Smooth muscle cell (in vitro differentiated cells): Measurements from ENCODE around the gene ZNF565. TPM values are rescaled to one million over a fixed set of nuclear protein-coding genes. Genes with fewer than 3 reads are reported as not detected.

ENCODE experiments used
- DNase-seq: peaks from one replicate; lab custom pipeline; 2025; ENCODE audit not compliant: unreplicated experiment; lab: John Stamatoyannopoulos, UW
- H2AFZ ChIP-seq: fragments of 200-600 bp; sonication (generic); 2 replicates; pipeline ENCODE4 v1.6.0; 2016; ENCODE audit warnings: antibody characterized with exemption, low read depth, mild to moderate bottlenecking
- H3F3A ChIP-seq: fragments of 200-600 bp; sonication (generic); 2 replicates; pipeline ENCODE4 v1.6.0; 2017; ENCODE audit warnings: antibody characterized with exemption, low read depth
- H3K27ac ChIP-seq: fragments of 200-600 bp; sonication (generic); 2 replicates; pipeline ENCODE4 v1.5.1; 2016; ENCODE audit warnings: low read depth, mild to moderate bottlenecking
- H3K27me3 ChIP-seq: fragments of 200-600 bp; sonication (generic); 2 replicates; pipeline ENCODE4 v1.6.1; 2016; ENCODE audit warnings: low read depth, mild to moderate bottlenecking
- H3K36me3 ChIP-seq: fragments of 200-600 bp; sonication (generic); 2 replicates; pipeline ENCODE4 v1.5.1; 2016; ENCODE audit warnings: low read depth
- H3K4me1 ChIP-seq: fragments of 200-600 bp; sonication (generic); 2 replicates; pipeline ENCODE4 v1.5.1; 2016; ENCODE audit warnings: low read depth
- H3K4me2 ChIP-seq: fragments of 200-600 bp; sonication (generic); 2 replicates; pipeline ENCODE4 v1.6.0; 2016; ENCODE audit warnings: mild to moderate bottlenecking
- H3K4me3 ChIP-seq: fragments of 200-600 bp; sonication (generic); 2 replicates; pipeline ENCODE4 v1.5.1; 2016; ENCODE audit warnings: mild to moderate bottlenecking
- H3K79me2 ChIP-seq: fragments of 200-600 bp; sonication (generic); 2 replicates; pipeline ENCODE4 v1.6.0; 2016; ENCODE audit warnings: low read depth, mild to moderate bottlenecking
- H3K9ac ChIP-seq: fragments of 200-600 bp; sonication (generic); 2 replicates; pipeline ENCODE4 v1.6.0; 2016; ENCODE audit warnings: low read depth
- H3K9me3 ChIP-seq: fragments of 200-600 bp; sonication (generic); replicated peaks from 2 replicates; pipeline ENCODE4 v1.5.1; 2016; ENCODE audit warnings: low read depth
- H4K20me1 ChIP-seq: fragments of 200-600 bp; sonication (generic); 2 replicates; pipeline ENCODE4 v1.6.0; 2016; ENCODE audit warnings: low read depth
- WGBS: methylation state at CpG from one replicate; pipeline ENCODE4 v1.1.7; 2016; ENCODE audit warnings: low lambda C conversion rate; 5-methylcytosine and 5-hydroxymethylcytosine counted together
- polyA plus RNA-seq: library from polyadenylated mRNA; unstranded; fragments of >200 nt; fragmentation: Nextera tagmentation; extraction: Ambion mirVana; gene quantifications from 2 replicates; pipeline ENCODE4 v1.2.1, GENCODE V29; 2016
- total RNA-seq: library from RNA; depleted of rRNA; stranded (reverse); fragments of >200 nt; gene quantifications from 2 replicates; pipeline ENCODE4 v1.2.3, GENCODE V29; 2014
- TF ChIP-seq, protein P1 (sequence below): fragments of 200-600 bp; sonication (generic); IDR thresholded peaks from 2 replicates; pipeline ENCODE4 v1.5.1; 2017; ENCODE audit warnings: borderline replicate concordance, mild to moderate bottlenecking, antibody characterized with exemption; ENCODE audit not compliant: insufficient read depth, poor library complexity, severe bottlenecking

Gene ZNF565
- total and polyA plus RNA-seq, 2 experiments from 2014 or later, result 4.5 to 4.7 TPM

DNA sequence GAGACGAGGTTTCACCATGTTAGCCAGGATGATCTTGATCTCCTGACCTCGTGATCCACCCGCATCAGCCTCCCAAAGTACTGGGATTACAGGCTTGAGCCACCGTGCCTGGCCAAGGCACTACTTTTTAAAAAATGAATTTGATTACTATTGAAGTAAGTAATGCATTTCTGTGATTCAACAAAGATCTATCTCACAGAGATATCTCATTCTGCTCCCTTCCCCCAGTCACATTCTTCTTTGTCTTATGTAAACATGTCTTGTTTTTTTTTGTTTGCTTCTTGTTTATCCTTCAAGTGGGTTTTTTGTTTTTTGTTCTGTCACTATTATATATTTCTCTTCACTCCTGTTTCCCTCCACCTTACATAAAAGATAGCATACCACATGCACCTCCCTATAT, 7.0 kb upstream of the ZNF565 start:
- Histone ChIP-seq H3K36me3 (peaks cover 5% of the 10 kb centered on the region), H3K4me2 (no peak overlapping the region), H3K79me2 (peaks cover 97% of the 10 kb centered on the region), H3K4me3 (no peak overlapping the region), H4K20me1 (peaks cover 93% of the 10 kb centered on the region), H3K9ac (no peak overlapping the region), H3F3A (peaks cover 7% of the 10 kb centered on the region), H2AFZ (no peak overlapping the region), H3K27ac (no peak overlapping the region), H3K27me3 (no peaks in the 10 kb centered on the region), H3K4me1 (peaks cover 5% of the 10 kb centered on the region), H3K9me3 (no peaks in the 10 kb centered on the region)
- no peak for DNase-seq
- 93% methylated on average over 4 of the region's 4 CpGs for WGBS
- TF ChIP-seq, protein P1, sequence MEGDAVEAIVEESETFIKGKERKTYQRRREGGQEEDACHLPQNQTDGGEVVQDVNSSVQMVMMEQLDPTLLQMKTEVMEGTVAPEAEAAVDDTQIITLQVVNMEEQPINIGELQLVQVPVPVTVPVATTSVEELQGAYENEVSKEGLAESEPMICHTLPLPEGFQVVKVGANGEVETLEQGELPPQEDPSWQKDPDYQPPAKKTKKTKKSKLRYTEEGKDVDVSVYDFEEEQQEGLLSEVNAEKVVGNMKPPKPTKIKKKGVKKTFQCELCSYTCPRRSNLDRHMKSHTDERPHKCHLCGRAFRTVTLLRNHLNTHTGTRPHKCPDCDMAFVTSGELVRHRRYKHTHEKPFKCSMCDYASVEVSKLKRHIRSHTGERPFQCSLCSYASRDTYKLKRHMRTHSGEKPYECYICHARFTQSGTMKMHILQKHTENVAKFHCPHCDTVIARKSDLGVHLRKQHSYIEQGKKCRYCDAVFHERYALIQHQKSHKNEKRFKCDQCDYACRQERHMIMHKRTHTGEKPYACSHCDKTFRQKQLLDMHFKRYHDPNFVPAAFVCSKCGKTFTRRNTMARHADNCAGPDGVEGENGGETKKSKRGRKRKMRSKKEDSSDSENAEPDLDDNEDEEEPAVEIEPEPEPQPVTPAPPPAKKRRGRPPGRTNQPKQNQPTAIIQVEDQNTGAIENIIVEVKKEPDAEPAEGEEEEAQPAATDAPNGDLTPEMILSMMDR, result no peak

DNA sequence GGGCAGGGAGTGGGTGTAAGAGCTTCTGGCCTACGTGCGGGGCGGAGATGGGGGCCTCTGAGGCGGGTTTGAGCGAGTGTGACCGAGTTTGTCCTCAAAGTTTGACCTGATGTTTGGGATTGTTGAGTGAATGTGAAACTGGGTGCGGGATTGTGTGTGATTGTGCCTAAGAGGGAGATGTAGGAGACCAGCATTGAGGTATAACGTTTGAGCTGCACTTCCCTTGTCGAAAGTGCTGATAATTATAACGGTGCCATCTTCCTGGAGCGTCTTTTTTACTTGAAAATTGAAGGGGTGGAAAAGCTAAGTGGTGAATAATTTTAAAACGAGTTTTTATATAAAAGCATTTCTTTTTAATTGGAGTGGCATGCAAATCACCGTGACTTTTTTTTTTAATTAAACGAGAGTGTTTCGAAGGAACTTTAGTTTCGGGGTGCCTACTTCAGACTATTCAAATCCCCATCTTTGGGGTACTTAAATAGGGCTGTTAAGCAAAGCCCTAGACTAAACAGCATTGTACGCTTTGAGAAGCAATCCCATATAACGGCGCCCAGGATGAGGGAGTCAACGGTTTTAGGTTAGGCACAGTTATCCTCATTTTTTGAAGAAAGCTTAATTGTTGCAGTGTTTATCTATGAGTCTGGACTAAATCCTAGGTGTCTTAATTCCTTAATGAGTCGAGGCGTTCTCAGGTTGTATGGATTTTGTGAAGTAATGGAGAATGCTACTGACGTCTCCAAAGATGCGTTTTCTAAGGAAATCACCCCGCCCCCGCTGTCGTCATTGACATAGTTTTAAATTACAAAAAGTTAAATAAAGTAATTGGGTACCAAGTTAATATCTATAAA, 1.0 kb upstream of the ZNF565 start:
- Histone ChIP-seq H3K4me2 (peak overlapping the region; percentile 96), H3K4me1 (peaks cover 9% of the 10 kb centered on the region), H3K9ac (peak overlapping the region; percentile 95), H4K20me1 (peaks cover 34% of the 10 kb centered on the region), H3K4me3 (peak overlapping the region; percentile 79), H3K27ac (peak overlapping the region; percentile 86), H3F3A (peaks cover 15% of the 10 kb centered on the region), H3K27me3 (no peaks in the 10 kb centered on the region), H3K79me2 (peaks cover 55% of the 10 kb centered on the region), H3K9me3 (no peaks in the 10 kb centered on the region), H3K36me3 (no peaks in the 10 kb centered on the region), H2AFZ (peak overlapping the region; percentile 23)
- DNase-seq, result no peak
- TF ChIP-seq, protein P1, result no peak
- WGBS, result under 1% methylated on average over 27 of the region's 27 CpGs

DNA sequence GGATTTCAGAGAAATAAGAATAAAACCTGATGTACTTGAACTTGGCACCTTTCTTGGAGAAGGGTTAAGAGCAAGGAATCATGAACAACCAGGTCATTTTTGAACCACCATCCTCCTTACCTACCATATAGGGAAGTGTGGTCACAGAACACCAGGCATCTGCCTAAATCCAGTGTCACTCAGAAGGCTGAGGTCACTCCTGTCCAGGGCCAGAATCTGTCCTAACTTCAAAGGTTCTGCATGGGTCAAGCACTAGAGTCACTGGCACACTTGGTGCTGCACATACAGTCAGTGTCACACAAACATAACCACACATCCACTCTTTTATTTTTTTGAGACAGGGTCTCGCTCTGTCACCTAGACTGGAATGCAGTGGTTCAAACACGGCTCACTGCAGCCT, 1.6 kb downstream of the ZNF565 start:
- 93% methylated on average over 2 of the region's 2 CpGs for WGBS
- Histone ChIP-seq H3K79me2 (peaks cover 30% of the 10 kb centered on the region), H2AFZ (no peak overlapping the region)

More for the DNA sequence above, 1.6 kb downstream of the ZNF565 start:
- no peak overlapping the region for H3K9ac ChIP-seq
- peaks cover 8% of the 10 kb centered on the region for H3F3A ChIP-seq
- peaks cover 9% of the 10 kb centered on the region for H3K4me1 ChIP-seq
- no peak overlapping the region for H3K27ac ChIP-seq
- TF ChIP-seq, protein P1, result no peak
- DNase-seq, result no peak
- no peaks in the 10 kb centered on the region for H3K36me3 ChIP-seq
- peaks cover 8% of the 10 kb centered on the region for H4K20me1 ChIP-seq
- H3K9me3 ChIP-seq, result no peaks in the 10 kb centered on the region
- no peak overlapping the region for H3K4me3 ChIP-seq
- H3K4me2 ChIP-seq, result no peak overlapping the region
- no peaks in the 10 kb centered on the region for H3K27me3 ChIP-seq
